Stimulated activated CD4-positive, alpha-beta T cell treated with anti-CD3 and anti-CD28 coated beads, Interleukin-1b, Interleukin-23, amount 100 ng/mL, for 4 hours (primary cell): ENCODE results near the gene ATG16L2.

Experiments used
- DNase-seq, 2 donors: peaks; one replicate each; pipeline ENCODE4 v3.0.0-alpha.2; 2020; ENCODE audit warnings: low read depth in 2 of 2

ATG16L2 gene

GRCh38 chr11:72814286-72815109, at the start of gene ATG16L2:
Gene ATG16L2 (plus strand): TSS chr11:72814411. CDS start chr11:72814446, 35 bp downstream.
- peak; percentile 80 to 90 for DNase-seq

GRCh38 chr11:72764503-72764902, 49.7 kb upstream of the ATG16L2 start:
- no peak for DNase-seq

DNA sequence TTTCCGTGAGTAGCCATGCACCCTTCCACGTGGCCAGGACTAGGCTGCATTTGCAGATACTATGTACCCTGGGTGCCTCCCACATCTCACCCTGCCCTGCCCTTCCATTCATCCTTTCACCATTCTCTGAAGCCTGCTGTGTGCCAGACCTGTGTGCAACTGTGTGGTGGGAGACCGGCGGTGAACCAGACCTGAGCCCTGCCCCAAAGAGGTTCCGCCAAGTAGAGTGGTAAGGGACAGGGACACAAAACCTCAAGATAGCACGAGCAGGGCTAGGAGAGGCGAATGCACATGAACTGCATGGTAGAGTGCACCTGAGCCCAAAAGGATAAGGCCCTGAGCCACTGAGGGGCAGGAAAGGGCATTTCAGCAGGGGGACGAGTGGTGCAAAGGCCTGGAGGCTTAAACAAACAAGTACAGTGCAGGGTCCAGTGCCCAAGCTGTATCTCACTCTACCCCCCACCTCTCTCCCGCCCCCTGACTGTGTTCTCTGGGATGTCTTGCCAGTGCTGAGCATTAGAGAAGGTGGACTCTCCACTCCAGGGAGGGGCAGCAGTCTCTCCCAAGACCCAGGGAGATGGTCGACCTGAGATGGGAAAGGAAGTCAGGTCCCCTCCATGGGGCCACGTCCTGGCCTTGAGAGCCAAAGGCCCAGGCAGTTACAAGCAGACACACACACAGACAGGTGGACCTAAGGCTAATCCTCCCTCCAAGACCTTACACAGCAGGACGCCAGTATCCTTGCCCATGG, 47.9 kb upstream of the ATG16L2 start:
- no peak for DNase-seq

DNA sequence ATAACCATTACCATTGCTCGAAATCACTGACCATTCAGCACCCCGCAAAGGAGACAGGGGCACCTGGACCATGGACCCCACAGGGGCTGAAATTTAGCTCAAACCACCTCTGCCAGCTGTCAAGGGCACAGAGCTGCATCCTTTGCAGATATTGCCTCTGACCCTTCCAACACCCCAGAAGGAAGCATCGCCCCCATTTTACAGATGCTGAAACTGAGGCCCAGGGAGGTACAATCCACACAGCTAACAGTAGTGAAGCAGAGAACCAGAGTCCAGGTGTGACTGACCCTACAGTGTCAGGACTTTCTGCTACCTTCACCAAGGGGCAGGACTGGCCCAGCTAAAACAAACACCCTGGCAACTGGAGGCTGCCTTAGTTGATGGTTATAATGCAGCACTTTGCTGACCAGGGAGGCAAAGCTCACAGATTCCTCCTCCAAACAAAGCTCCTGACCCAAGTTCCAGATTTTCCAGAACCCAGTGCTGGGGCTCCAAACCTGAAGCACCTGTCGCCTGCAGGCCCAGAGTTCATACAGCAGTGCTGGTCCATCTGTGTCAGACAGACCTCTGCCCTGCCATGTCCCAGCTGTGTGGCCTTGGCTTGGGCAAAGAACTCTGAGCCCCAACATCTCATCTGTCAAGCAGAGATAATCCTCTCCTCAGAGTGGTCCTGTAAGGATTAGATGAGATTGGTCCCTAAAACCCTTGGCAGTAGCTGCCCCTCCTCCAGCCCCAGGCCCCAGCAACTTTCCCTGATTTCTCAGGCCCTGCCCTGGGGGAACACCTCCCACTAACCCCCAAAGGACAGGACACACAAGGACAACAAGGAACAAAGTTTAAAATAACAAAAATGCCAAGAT, 46.8 kb upstream of the ATG16L2 start:
- no peak for DNase-seq

DNA sequence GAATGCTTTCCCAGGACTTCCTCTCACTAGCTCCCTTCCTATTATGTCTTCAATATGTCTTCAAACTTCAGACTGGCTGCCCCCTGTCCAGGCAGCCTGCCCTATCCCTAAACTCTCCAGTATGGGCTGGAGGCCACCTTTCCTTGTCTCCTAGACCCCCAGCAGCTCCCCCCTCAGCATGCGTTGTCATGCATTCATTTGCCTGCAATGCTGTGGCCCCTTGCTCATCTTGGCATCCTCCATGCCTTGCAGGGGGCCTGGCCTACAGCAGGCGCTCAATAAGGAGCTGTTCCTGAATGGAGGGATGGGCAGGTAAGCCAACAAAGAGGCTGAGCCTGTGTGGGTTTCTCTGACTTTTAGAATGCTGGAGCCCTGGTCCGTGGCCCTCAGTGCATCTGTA, 45.6 kb upstream of the ATG16L2 start:
- no peak for DNase-seq

GRCh38 chr11:72769680-72770079, 44.5 kb upstream of the ATG16L2 start:
- DNase-seq = no peak

DNA sequence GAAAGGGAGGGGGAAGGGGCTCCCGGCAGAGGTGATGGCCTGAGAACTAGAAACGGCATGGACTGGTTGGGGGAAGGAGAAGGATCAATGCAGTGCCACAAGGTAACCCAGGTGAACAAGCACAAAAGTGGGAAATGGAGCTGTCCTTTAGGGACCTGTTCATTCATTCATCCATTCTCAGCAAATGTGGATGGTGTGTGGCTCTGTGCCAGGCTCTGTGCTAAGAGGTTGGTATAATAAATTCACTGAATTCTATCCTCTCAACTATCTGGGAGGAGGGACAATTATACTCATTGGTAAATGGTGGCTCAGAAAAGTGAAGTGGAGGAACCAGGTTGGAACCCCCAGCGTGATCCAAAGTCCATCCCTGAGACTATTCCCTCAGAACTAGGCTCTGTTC, 43.4 kb upstream of the ATG16L2 start:
- DNase-seq = no peak

DNA sequence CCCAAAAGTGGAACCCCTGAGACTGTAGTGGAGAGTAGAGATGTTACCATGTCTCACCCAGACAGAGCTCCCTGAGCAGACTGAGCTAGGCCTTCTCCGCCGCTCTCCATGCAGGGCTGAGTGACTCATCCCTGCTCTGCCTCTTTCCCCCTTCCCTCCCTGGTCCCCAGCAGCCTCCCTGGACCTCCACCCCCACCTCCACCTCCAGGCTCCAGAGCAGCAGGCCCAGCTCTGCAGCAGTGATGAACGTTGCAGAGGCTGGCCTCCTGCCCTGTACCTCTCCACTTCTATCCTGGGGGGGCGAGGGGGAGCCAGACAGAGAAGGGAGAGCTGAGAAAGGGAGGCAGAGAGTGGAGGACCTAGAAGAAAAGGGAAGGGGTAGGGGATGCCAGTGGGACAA, 42.7 kb upstream of the ATG16L2 start:
- no peak for DNase-seq

DNA sequence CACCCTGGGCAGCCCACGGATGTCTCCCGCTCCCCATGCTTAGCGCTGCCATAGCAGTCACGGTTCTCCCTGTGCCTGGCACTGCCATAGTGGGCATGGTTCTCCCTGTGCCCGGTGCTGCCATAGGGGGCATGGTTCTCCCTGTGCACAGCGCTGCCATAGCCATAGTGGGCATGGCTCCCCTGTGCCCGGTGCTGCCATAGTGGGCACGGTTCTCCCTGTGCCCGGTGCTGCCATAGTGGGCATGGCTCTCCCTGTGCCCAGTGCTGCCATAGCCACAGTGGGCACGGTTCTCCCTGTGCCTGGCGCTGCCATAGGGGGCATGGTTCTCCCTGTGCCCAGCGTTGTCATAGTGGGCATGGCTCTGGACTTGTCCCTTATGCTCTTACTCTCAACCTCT, 42.2 kb upstream of the ATG16L2 start:
- no peak for DNase-seq

GRCh38 chr11:72773291-72773690, 40.9 kb upstream of the ATG16L2 start:
- no peak for DNase-seq

DNA sequence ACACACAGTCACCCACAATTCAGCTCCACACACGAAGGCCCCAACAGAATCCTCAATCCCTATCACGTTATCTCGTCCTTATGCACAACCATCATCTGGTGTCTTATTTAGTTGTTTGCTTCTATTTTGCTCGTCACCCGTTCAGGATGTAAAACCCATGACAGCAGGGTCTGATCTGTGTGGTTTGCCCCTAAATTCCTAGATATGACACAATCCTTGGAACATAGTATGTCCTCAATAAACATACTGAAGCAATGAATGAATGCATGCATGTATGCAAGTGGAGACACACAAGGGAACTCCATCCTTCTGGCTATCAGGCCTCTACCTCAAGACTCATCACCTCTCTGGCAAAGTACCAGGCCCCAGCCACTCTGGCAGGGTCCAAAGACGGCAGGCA, 40.5 kb upstream of the ATG16L2 start:
- DNase-seq = no peak

DNA sequence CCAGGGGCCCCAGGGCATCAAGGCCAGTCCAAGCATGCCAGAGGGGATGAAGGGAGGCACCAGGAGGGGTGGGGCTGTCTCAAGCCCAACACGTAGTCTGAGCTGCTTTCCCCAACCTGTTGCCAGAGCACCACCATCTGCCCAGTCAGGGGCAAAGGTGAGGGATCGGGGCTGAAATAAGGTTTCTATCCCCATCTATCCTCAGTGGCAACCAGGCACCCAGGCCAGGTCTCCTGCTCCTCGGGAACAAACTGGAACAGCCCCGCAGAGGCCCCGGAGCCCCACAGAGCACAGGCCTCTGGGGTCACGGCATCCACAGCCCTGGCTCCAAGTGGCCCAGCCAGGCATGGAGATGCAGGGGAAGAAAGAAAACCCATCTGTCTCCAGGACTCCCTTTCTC, 39.7 kb upstream of the ATG16L2 start:
- DNase-seq = no peak

DNA sequence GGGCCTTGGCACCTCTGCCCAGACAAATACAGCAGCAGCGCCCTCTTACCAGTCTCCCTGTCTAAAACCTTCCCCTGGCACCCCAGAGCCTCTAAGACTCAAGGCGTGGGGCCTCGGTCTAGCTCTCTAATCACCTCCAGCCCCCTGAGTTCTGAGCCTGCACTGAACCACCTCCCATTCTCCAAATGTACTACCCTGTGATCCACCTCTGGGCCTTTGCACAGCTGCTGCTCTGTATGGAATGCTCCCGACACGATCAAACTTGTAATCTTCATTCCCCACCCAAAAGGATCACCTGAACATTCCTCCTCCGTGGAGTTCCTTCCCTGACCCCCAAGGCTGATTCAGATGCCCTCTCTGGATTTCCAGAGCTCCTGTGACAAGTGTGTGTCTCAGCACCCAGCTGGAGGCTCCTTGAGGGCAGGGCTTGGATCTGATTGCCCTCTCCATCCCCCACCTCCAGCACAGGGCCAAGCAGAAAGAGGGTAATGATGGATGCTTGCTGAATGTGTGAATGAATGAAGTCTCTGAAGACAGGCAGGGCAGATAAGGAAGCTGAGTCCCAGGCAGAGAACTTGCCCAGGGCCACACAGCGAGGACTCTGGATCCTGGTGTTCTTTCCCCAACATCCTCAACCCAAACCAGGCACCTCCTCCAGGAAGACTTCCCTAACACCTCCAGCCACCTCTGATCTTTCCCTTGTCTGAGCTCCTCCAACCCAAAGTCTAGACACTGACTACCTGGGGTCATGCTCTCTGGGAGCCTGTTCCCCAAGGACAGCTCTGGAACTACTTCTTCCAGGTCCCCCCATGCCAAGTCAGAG, 38.7 kb upstream of the ATG16L2 start:
- DNase-seq = no peak

- DNase-seq = no peak
Observed at GRCh38 chr11:72776117-72776843, 37.9 kb upstream of the ATG16L2 start.

DNA sequence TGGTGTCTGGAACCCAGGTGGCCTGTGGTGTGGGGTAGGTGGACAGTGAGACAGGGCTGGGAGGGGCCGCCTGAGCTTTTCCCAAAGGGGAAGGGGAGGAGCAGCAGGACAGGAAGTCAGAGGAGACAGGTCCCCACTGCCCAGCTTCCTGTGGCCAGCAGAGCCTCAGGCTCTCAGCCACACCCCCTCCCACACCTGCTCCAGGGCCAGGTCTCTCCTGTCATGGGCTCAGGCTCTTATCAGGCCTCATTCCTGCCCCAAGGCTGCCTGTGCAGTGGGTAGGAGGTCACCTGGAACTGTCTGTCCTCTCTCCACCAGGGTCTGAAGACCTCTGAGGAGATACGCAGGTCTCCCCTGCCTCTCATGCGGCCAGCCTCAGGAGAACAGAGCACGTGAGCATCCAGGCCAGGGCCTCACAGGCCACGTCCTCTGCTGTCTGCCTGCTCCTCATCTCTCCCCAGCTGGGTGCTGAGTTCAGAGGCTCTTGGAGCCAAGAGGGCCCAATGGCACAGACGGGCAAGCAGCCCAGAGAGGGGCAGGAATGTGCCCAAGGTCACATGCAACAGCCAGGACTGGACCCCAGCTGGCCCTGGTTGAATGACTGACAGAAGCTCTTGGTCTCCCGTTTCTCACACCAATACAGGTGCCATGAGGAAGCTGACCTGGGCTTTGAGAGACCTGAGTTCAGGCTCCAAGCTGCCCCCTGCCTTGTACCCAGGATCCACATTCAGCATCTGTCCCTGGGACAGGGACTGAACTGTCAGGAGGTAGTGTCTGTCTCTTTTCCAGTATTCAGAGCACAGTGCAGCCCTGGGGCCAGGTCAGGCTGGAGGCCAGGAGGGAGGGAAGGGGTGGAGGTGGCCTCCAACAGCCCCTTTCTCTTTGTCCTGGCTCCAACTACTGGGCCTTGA, 37.1 kb upstream of the ATG16L2 start:
- DNase-seq = no peak

DNA sequence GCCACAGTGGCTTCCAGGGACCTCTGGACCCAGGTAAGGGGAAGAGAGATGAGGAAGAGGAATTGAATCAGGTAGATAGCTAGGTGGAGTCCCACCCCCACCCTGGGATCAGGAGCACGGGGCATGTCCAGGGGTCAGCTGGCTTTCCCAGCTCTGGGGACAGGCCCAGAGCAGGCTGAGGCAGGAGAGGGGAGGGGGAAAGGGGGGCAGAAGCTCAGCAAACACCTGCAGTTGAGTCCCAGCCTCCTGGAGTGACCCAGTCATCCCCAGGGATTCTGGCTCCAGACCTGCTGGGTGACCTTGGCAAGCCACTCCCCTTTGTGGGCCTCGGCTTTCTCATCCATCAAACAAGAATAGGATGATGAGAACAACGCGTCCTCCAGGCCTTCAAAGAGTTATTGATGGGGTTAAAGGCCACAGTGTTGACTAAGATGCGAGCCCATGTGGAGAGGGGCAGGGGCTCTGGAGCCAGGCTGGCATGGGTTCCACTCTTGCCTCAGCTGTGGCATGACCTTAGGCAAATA, 36.4 kb upstream of the ATG16L2 start:
- DNase-seq = no peak

DNA sequence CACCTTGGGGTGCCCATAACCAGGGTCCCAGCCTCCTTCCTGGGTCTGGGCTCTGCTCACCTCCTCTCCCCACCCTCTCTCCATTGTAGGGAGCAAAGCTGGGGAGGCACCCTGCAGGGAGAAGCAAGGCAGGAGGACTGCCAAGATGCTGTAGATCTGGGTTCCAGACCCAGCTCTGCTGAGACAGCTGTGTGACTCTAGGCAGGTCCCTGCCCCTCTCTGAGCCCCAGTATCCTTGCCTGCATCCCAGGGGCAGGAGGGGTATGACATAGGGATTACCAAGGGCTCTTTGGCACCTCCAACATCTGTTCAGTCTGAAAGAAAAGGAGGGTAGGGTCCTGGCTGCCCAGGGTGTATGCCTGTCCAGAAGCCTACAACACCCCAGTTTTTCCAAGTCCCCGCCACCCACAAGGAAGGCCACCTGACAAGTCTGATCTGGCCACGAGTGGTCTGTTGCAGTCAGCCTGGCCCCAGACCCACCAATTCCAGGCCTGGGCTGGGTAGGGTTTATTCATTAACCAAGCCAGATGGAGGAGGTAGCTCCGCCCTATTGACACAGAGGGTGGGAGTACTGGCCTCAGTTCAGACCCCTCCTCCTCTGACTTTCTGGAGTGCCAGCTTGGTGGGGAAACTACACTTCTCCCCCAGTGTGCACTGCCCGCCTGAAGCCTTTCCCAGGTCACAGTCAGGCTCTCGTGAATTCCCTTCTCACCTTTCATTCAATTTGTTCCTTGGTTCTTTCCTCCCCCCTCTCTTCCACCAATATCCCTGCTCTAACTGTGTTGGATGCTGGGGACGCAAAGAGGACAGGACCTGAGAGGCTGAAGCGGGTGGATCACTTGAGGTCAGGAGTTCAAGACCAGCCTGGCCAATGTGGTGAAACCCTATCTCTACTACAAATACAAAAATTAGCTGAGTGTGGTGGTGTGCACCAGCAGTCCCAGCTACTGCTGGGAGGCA, 35.4 kb upstream of the ATG16L2 start:
- no peak for DNase-seq

- no peak for DNase-seq
Observed at GRCh38 chr11:72779495-72780128, 34.6 kb upstream of the ATG16L2 start.
